ENCODE data around the gene RBMS3. TPM values are rescaled to one million over a fixed set of nuclear protein-coding genes. Genes with fewer than 3 reads are reported as not detected.

The RBMS3 gene
- total RNA-seq, 2 donors from 2014 or later: 1.4 to 3.5 TPM

DNA sequence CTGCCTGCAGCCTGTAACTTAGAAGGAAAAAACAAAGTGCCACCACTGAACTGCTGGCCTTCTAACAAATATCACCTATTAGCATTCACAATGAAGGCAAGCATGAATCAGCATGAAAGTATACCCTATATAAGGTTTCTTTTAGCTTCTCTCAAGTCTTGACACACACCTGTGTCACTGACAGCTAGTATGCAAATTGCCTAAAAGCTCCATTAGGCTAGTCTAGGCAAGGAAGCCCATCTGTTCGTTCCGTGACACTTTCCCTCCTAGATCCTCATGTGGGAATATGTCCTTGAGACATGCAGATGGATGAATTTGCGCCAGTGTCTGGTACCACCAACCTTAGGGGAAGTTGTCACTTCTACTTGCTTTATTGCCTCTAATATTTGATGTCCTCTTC is 129.3 kb downstream of the RBMS3 start:
- Mint-ChIP-seq H3K27me3 (no peaks in the 10 kb centered on the region), H3K9me3 (peaks cover 3% of the 10 kb centered on the region), H3K36me3 (no peaks in the 10 kb centered on the region), H3K4me1 (ENCODE audit: low read depth in 2 of 2) (no peaks in the 10 kb centered on the region), H3K27ac (no peak overlapping the region), H3K4me3 (no peak overlapping the region)
- ATAC-seq (no peak), DNase-seq (ENCODE audit: low spot score) (no peak)

DNA sequence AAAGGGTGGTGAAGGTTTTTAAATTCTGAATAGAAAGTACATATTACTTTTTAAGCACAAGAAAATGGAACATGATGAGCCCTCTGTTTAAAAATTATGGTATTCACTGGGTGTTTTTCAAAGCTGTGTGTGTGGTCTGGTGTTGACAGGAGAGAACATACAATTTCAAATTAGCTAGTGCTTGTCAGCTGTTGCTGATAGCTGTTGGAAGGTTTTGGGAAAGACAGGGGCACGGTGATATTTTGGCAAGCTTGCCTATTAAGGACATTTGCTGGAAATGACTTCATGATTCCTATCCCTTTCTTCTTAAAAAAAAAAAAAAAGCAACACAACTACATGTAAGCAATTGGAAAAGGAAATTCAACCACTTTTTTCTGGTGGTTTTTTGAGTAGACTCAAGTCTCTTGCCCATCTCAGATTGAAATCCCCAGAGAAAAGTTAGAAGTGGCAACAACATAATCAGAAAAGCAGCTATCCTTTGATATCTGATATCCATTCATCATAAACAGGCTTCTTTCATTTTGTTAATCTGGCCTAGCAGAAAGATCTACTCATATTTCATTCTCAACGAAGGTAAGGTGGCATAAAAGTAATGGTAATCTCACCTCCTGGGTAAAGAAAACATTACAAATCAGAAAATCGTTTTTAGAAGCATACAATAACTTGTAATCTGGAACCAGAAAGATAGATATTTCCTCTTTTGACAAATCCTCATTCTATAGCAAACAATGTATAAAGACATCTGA is 130.0 kb downstream of the RBMS3 start:
- no peaks in the 10 kb centered on the region for H3K9me3 Mint-ChIP-seq
- no peaks in the 10 kb centered on the region for H3K36me3 Mint-ChIP-seq
- no peak overlapping the region for H3K4me3 Mint-ChIP-seq
- H3K4me1 Mint-ChIP-seq (ENCODE audit: low read depth in 2 of 2): no peaks in the 10 kb centered on the region
- ATAC-seq (no peak), DNase-seq (ENCODE audit: low spot score) (no peak)
- H3K27me3 Mint-ChIP-seq: no peaks in the 10 kb centered on the region
- no peak overlapping the region for H3K27ac Mint-ChIP-seq

DNA sequence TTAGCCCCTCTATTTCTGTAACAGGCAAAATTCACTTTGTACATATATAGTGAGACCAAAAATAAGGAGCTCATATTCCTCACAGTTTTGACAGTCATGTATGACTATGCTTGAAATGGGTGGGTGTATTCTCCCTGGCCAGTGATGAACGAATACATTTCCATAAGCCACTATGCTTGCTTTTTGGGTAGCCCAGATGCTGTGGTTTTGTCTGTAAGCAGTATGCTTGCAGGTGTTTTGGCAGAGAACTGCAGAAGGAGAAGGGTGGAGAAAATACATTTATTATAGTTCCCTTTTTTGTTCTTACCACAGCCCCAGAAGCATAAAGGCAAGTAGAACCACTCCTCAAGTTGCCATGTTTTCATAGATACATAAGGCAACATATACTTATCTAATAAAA is 131.2 kb downstream of the RBMS3 start:
- no peak for ATAC-seq
- Mint-ChIP-seq H3K27ac (no peak overlapping the region), H3K4me3 (no peak overlapping the region), H3K27me3 (no peaks in the 10 kb centered on the region), H3K4me1 (ENCODE audit: low read depth in 2 of 2) (no peaks in the 10 kb centered on the region), H3K36me3 (no peaks in the 10 kb centered on the region), H3K9me3 (no peaks in the 10 kb centered on the region)
- no peak for DNase-seq (ENCODE audit: low spot score)

DNA sequence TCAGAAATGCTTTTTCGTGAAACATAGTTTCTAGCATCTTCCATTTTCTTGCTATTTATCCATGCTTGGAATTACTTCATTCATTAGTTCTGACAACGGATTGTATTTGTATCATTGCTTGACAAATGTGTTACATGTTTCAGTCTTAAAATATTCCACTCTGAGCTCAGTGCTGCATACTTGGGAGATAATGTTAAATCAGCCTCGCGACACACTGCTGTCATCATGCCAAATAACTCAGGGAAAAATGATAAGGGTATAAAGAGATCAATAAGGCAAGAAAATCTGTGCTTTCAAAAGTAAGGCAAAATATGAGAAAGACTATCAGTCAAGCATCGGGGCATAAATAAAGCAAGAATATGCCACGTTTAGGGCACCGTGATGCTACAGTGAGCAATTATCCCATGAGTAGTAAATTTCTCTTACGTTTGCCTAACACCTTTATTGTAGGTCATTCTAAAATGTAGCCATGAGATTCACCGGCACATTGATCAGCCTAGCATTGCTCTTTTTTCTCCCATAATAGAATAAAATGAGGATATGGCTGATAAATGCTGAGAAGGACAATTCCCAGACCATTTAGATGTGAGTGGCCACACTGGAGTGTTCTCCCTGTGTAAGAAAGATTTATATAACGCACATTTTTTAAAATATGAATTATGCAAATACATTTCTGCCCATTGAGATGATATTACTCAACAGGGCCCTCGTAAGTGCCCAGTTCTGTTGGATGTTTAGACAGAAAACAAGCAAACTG is 133.8 kb downstream of the RBMS3 start:
- no peak overlapping the region for H3K27ac Mint-ChIP-seq

DNA sequence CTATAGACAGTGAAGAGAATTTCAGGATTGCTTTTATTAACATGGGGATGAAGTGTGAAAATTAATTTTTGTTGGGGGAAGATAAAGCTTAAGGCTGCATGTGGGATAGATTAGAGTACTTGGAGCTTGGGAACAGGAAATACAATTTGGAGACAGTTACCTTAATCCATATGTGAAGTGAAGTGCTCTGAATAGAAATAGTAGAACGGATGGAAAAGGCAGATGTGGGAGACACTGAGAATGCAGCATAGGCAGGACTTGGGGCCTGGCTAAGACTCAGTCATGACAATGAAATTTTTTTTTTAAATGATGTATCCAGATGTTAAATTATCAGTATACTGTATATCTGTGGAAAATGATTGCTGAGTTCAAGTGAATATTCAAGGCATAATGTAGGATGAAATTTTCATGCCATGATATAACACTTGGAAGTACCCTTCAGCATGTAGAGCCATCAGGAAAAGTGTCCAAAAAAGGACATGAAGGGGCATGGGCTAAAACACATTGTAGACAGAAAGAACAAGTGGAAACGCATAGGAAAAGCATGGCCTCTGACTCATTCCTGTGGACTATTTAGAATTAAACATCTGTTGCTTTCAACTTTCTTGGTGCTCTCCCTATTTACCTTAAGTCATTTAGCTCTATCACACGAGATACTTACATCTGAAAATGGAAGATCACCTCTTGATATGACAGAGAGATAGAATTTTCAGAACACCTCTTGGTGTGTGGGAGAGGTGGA is 134.8 kb downstream of the RBMS3 start:
- no peak overlapping the region for H3K27ac Mint-ChIP-seq
- no peaks in the 10 kb centered on the region for H3K27me3 Mint-ChIP-seq
- DNase-seq (ENCODE audit: low spot score) (no peak), ATAC-seq (no peak)
- H3K4me1 Mint-ChIP-seq (ENCODE audit: low read depth in 2 of 2): no peaks in the 10 kb centered on the region
- H3K36me3 Mint-ChIP-seq: no peaks in the 10 kb centered on the region
- no peak overlapping the region for H3K4me3 Mint-ChIP-seq
- peaks cover 4% of the 10 kb centered on the region for H3K9me3 Mint-ChIP-seq

More for the DNA sequence above, 133.8 kb downstream of the RBMS3 start:
- Mint-ChIP-seq H3K4me3 (no peak overlapping the region), H3K9me3 (no peaks in the 10 kb centered on the region), H3K36me3 (no peaks in the 10 kb centered on the region), H3K27me3 (no peaks in the 10 kb centered on the region), H3K4me1 (ENCODE audit: low read depth in 2 of 2) (no peaks in the 10 kb centered on the region)
- ATAC-seq (no peak), DNase-seq (ENCODE audit: low spot score) (no peak)

DNA sequence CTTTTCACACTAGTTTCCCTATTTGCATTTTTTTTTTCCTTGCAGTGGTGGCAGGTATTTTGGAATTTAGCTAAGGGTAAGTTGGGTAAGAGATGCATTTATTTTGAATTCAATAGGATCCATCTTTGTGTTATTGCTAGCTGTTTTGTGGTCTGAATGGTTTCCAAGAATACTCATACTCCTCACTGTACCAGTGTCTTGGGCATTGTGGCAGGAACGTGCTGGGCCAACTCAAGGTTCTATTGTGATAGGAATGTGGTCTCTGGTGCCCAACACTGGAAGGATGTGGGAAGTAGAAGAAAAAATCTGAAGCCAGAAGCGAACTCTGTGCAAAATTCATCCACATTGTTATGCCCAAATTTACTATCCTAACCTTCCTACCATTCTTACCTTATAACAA is 135.6 kb downstream of the RBMS3 start:
- Mint-ChIP-seq H3K4me3 (no peak overlapping the region), H3K36me3 (no peaks in the 10 kb centered on the region), H3K9me3 (peaks cover 4% of the 10 kb centered on the region), H3K27me3 (no peaks in the 10 kb centered on the region), H3K4me1 (ENCODE audit: low read depth in 2 of 2) (no peaks in the 10 kb centered on the region), H3K27ac (no peak overlapping the region)
- DNase-seq (ENCODE audit: low spot score) (no peak), ATAC-seq (no peak)

DNA sequence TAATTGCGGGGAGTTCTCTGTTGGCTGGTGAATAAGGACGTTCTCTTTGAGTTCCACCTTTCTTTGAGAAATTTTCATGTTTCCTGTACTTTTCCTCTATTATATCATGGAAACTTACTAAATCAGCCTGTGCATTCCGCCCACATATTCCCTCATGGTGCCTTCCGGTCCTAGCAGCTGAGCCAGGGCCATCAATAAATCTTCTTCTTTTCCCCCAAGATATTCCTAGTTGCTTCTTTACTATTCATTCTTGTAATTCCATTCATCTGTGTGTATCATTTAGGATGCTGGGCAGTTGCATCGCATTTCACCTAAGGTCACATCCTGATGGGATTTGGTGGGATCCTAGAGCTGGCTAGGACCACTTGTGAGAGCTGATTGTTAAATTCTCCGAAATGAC is 139.2 kb downstream of the RBMS3 start:
- Mint-ChIP-seq H3K36me3 (no peaks in the 10 kb centered on the region), H3K9me3 (peaks cover 4% of the 10 kb centered on the region), H3K27ac (no peak overlapping the region), H3K4me3 (no peak overlapping the region), H3K4me1 (ENCODE audit: low read depth in 2 of 2) (no peaks in the 10 kb centered on the region), H3K27me3 (no peaks in the 10 kb centered on the region)
- DNase-seq (ENCODE audit: low spot score) (no peak), ATAC-seq (no peak)

DNA sequence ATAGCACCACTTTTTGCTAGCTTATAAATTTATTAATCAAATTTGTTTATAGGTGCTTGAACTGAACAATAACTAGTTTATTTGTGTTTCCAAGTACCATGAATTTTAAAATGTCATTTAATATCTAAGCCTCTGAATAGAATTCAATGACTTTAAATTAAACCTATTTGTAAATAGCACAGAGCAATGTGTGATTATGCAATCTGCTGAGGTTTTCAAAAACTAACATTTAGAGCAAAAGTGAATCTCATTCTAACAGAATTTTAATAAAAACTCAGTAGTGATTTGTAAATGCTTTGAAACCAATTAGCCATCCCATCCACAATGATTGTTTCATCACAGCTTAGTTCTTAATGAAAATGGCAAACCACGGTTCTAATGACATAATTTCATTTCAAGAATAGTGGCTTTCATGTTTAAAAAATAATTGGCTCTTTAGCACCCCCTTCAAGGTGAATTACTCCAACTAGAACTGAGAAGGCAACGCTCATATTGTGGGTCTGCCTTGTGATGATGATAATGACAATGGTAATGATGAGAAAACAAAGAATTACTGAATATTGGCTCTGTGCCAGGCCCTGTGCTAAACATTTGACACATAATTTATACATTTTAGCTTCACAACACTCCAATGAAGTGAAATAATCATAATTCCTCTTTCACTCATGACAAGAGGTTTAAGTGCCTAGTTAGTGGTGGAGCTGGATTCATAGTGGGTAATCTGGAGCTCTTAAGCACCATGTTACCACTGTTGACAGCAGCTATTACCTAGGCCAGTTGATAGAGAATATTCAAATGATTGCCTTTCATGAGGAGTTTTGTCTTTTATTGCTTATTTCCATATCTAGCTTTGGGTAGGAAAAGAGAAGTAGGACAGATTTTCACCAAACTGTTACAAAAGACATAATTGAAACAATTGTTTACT is 145.7 kb downstream of the RBMS3 start:
- H3K27me3 Mint-ChIP-seq: no peaks in the 10 kb centered on the region
- no peak overlapping the region for H3K27ac Mint-ChIP-seq
- DNase-seq (ENCODE audit: low spot score): no peak
- no peaks in the 10 kb centered on the region for H3K9me3 Mint-ChIP-seq
- no peak for ATAC-seq
- H3K4me1 Mint-ChIP-seq (ENCODE audit: low read depth in 2 of 2): no peaks in the 10 kb centered on the region
- no peak overlapping the region for H3K4me3 Mint-ChIP-seq
- H3K36me3 Mint-ChIP-seq: no peaks in the 10 kb centered on the region

DNA sequence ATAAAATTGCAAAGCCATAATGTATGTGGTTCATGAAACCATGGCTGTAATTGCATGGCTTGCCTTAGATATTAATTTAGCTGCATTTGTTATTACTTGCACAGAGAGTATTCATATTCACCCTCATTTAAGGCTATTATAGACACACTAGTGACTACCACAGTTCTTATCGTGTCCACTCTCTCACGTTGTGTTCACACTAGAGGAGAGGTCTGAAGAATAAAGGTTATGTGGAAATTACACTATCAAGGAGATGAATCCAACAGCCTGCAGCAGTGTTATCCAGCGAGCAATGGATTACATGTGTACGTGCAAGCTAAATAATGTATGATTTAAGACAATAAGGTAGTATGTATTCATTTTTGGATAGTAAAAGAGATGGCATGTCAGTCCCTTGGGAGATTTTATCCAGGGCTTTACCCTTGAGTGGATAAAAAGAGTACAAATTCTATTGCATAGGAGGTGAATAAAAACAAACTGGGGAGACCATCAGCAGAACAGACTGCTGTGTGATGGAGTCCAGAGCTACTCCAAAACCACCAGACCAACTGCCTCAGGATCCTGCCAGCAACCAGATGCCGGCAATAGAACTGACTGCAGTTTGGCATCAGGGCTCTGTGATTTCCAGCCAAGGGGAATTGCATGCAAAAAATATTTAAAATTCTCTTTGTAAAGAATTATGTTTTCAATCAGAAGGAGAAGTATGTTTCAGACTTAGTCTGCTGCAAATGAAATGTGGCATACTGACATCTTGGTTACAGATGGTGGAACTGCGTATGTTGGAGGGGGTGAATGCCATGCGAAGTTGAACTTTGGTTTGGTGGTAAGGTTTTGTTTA is 146.6 kb downstream of the RBMS3 start:
- DNase-seq (ENCODE audit: low spot score) (no peak), ATAC-seq (no peak)
- Mint-ChIP-seq H3K36me3 (no peaks in the 10 kb centered on the region), H3K27me3 (no peaks in the 10 kb centered on the region), H3K4me1 (ENCODE audit: low read depth in 2 of 2) (no peaks in the 10 kb centered on the region), H3K27ac (no peak overlapping the region), H3K9me3 (no peaks in the 10 kb centered on the region), H3K4me3 (no peak overlapping the region)

DNA sequence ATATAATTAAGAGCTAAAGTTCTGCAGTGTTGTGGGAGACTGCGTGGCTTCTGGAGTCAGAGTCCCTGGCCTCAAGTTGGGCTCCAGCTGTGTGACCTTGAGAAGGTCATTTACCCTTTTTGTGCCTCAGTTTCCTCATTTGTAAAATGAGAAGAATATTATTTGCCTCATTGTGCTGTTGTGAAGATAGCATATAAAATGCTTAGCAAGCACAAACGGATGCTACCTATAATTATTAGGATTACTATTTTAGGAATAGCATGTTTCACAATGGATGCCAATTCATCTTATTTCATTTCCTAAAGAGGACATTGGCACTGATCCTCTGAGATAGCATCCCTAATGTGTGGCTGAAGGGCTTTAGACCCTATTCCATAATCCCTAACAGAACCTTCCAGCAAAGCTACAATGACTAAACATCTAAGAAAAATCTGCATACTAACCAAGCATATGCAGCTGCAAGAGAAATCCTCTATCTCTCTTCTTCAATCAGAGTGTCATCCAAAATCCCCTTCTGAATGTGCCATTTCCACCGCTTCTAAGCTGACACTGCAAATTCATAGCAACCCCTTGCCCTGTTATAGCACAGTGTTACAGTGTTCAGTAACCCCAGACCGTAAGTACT is 148.3 kb downstream of the RBMS3 start:
- H3K4me1 Mint-ChIP-seq (ENCODE audit: low read depth in 2 of 2): no peaks in the 10 kb centered on the region
- ATAC-seq (no peak), DNase-seq (ENCODE audit: low spot score) (no peak)
- no peak overlapping the region for H3K27ac Mint-ChIP-seq
- no peak overlapping the region for H3K4me3 Mint-ChIP-seq
- no peaks in the 10 kb centered on the region for H3K36me3 Mint-ChIP-seq
- H3K27me3 Mint-ChIP-seq: no peaks in the 10 kb centered on the region
- no peaks in the 10 kb centered on the region for H3K9me3 Mint-ChIP-seq

DNA sequence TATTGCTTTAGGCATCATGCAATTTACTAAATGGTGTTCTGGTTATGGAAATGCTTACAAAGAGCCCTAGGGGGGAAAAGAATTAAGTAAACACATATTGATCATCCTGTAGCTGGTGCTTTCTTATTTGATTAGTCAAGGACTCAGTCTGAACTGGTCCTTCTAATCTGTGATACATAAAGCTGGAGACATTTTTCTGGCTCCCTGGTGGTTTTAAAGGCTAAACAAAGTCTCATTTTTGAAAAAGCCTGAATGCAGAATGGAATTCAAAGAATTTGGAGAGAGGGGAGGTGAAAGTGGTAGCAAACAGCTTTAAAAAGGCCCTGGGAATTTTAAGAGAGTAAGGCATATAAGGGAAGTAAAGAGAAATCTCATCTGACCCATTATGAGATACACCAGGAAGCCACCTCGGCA is 149.7 kb downstream of the RBMS3 start:
- H3K4me1 Mint-ChIP-seq (ENCODE audit: low read depth in 2 of 2): no peaks in the 10 kb centered on the region

DNA sequence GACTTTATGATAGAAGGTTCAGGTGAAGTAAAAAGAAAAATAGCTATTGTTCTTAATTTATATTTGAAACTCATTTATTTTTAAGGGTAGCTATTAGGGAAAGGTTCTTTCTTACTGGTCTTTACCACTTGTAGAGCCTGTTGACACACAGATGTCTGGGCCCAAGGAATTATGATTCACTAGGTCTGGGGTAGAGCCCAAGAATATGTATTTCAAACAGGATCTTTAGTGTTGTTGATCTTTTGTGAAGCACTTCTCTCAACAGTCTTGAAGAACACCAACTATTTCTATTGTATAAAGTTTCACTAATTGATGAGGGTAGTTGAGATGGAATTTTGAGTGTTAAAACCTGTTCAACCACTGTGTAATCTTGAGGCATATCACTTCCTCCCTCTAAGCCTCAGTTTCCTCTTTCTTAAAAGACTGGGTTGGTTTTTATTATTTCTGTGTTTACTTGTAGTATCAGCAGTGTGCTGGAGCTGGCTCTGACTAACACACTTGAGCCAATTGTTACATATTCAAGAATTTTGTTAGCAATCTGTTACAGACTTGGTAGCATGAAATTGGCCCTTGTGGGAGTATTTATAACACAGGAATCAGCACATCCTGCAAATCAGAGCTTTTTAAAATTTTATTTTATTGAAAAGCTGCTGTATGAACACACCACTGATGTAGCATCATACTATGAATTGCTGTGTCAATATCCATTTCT is 155.9 kb downstream of the RBMS3 start:
- no peaks in the 10 kb centered on the region for H3K36me3 Mint-ChIP-seq
- H3K4me3 Mint-ChIP-seq: no peak overlapping the region
- DNase-seq (ENCODE audit: low spot score): no peak
- no peaks in the 10 kb centered on the region for H3K27me3 Mint-ChIP-seq
- H3K4me1 Mint-ChIP-seq (ENCODE audit: low read depth in 2 of 2): no peaks in the 10 kb centered on the region
- no peak for ATAC-seq
- peaks cover 9% of the 10 kb centered on the region for H3K9me3 Mint-ChIP-seq
- H3K27ac Mint-ChIP-seq: no peak overlapping the region

More for the DNA sequence above, 149.7 kb downstream of the RBMS3 start:
- no peak overlapping the region for H3K4me3 Mint-ChIP-seq
- no peak overlapping the region for H3K27ac Mint-ChIP-seq
- ATAC-seq: no peak
- H3K36me3 Mint-ChIP-seq: no peaks in the 10 kb centered on the region
- DNase-seq (ENCODE audit: low spot score): no peak
- no peaks in the 10 kb centered on the region for H3K9me3 Mint-ChIP-seq
- H3K27me3 Mint-ChIP-seq: no peaks in the 10 kb centered on the region
